ENCODE results near the gene SLC6A7. TPM values are rescaled to one million over a fixed set of nuclear protein-coding genes. Genes with fewer than 3 reads are reported as not detected.

The SLC6A7 gene
- total RNA-seq, 6 donors from 2014 or later = 0.44 TPM; not detected in 5

- 69 to 71% methylated on average over 6 to 12 of the region's 12 CpGs for WGBS, 2 donors
- Histone ChIP-seq H3K27ac (peak overlapping the region; percentile 52 to 91 (median 84)), H3K27me3 (no peaks in the 10 kb centered on the region), H3K4me3 (peak overlapping the region in 3 of 4 donors; percentile 36 to 51 (median 40)), H3K36me3 (no peaks in the 10 kb centered on the region), H3K9me3 (no peaks in the 10 kb centered on the region), H3K4me1 (peaks cover 8 to 12% (median 10%) of the 10 kb centered on the region in 4 donors)
- DNase-seq (no peak), ATAC-seq (ENCODE audit: low FRiP score in 2 of 2) (no peak)
- no peak for TF ChIP-seq POLR2AphosphoS5 (IDR thresholded peaks at IDR 0.05)
- TF ChIP-seq, protein P1, sequence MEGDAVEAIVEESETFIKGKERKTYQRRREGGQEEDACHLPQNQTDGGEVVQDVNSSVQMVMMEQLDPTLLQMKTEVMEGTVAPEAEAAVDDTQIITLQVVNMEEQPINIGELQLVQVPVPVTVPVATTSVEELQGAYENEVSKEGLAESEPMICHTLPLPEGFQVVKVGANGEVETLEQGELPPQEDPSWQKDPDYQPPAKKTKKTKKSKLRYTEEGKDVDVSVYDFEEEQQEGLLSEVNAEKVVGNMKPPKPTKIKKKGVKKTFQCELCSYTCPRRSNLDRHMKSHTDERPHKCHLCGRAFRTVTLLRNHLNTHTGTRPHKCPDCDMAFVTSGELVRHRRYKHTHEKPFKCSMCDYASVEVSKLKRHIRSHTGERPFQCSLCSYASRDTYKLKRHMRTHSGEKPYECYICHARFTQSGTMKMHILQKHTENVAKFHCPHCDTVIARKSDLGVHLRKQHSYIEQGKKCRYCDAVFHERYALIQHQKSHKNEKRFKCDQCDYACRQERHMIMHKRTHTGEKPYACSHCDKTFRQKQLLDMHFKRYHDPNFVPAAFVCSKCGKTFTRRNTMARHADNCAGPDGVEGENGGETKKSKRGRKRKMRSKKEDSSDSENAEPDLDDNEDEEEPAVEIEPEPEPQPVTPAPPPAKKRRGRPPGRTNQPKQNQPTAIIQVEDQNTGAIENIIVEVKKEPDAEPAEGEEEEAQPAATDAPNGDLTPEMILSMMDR (IDR thresholded peaks at IDR 0.05) = no peak
- no peak for TF ChIP-seq EP300 (IDR thresholded peaks at IDR 0.05)
- TF ChIP-seq POLR2A (IDR thresholded peaks at IDR 0.05) = no peak
Measured at GRCh38 chr5:150152636-150153462, 37.0 kb upstream of the SLC6A7 start.

DNA sequence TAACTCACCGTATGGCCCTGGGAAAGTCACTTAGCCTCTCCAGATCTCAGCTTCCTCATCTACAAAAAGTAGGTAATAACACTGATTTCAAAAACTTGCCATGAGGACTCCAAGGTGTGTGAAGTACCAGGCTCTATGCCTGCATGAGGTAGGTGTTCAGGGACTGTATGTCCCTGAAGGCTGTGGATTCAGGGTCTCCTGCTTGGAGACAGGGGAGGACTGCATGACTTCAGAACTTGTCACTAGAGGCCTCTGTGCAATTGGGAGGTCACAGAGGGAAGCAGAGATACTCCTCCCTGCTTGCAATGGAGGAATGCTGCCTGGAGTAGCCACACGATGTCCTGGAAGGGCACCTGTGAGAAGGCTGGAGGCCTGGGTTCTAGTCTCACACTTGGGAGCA lies 36.4 kb upstream of the SLC6A7 start:
- Histone ChIP-seq H3K27me3 (no peaks in the 10 kb centered on the region), H3K36me3 (no peaks in the 10 kb centered on the region), H3K9me3 (no peaks in the 10 kb centered on the region), H3K4me3 (peak overlapping the region; percentile 5 to 51 (median 38)), H3K4me1 (peaks cover 8 to 12% (median 10%) of the 10 kb centered on the region in 4 donors), H3K27ac (peak overlapping the region; percentile 52 to 91 (median 84))
- DNase-seq (no peak), ATAC-seq (ENCODE audit: low FRiP score in 2 of 2) (no peak)
- WGBS, 2 donors = 67 to 70% methylated on average over 2 of the region's 2 CpGs
- TF ChIP-seq, protein P1 (IDR thresholded peaks at IDR 0.05) = no peak
- no peak for TF ChIP-seq POLR2AphosphoS5 (IDR thresholded peaks at IDR 0.05)
- TF ChIP-seq EP300 (IDR thresholded peaks at IDR 0.05) = no peak
- no peak for TF ChIP-seq POLR2A (IDR thresholded peaks at IDR 0.05)

DNA sequence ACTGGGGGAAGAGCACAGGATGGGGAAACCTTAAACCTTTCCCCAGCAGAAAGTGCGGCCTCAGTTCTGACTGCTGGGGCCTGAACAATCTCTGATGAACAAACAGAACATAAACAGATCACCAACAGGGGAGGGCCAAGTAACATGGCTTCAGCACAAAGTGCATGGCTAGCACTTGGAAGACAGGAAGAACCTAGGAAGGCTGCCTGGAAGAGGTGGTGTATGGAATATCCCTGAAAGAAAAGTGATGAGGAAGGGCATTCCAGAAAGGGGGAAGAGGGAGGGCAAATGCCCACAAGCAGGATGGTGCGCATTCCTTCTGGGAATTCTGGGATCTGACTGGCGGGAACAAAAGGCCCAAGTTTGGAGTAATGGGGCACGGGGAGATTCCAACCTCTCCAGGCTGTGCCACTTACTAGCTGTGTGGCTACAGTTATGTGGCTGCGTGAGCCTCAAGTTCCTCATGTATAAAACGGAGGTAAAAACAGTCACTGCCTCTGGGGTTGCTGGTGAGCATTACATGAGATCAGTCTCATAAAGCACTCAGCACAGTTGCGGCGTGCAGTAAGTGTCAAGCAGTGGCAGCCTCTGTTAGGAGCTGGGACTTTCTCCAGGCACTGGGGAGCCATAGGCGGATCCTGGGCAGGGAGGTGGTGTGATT lies 35.8 kb upstream of the SLC6A7 start:
- Histone ChIP-seq H3K27me3 (no peaks in the 10 kb centered on the region), H3K9me3 (no peaks in the 10 kb centered on the region), H3K4me1 (peaks cover 8 to 12% (median 10%) of the 10 kb centered on the region in 4 donors), H3K36me3 (no peaks in the 10 kb centered on the region), H3K4me3 (peak overlapping the region; percentile 5 to 51 (median 38)), H3K27ac (peak overlapping the region; percentile 52 to 91 (median 84))
- 62 to 69% methylated on average over 8 to 9 of the region's 9 CpGs for WGBS, 2 donors
- DNase-seq (no peak), ATAC-seq (ENCODE audit: low FRiP score in 2 of 2) (peak in 1 of 2 donors; percentile 28)
- TF ChIP-seq POLR2AphosphoS5 (IDR thresholded peaks at IDR 0.05) (no peak), EP300 (IDR thresholded peaks at IDR 0.05) (no peak), POLR2A (IDR thresholded peaks at IDR 0.05) (no peak)
- TF ChIP-seq, protein P1 (IDR thresholded peaks at IDR 0.05) = no peak

GRCh38 chr5:150154618-150155128 lies 35.2 kb upstream of the SLC6A7 start:
- H3K4me1 ChIP-seq = peaks cover 8 to 12% (median 10%) of the 10 kb centered on the region in 4 donors
- H3K4me3 ChIP-seq = peak overlapping the region; percentile 7 to 51 (median 38)
- peak overlapping the region; percentile 52 to 91 (median 84) for H3K27ac ChIP-seq
- DNase-seq (no peak), ATAC-seq (ENCODE audit: low FRiP score in 2 of 2) (no peak)
- no peak for TF ChIP-seq POLR2A (IDR thresholded peaks at IDR 0.05)
- TF ChIP-seq, protein P1 (IDR thresholded peaks at IDR 0.05) = no peak
- TF ChIP-seq EP300 (IDR thresholded peaks at IDR 0.05) = no peak
- TF ChIP-seq POLR2AphosphoS5 (IDR thresholded peaks at IDR 0.05) = no peak
- H3K9me3 ChIP-seq = no peaks in the 10 kb centered on the region
- no peaks in the 10 kb centered on the region for H3K27me3 ChIP-seq
- 77 to 78% methylated on average over 7 of the region's 7 CpGs for WGBS, 2 donors
- no peaks in the 10 kb centered on the region for H3K36me3 ChIP-seq

All from upper lobe of left lung (tissue), 6 donors.